ACHN (cell line): ENCODE data around the gene STX16.

Experiments
- DNase-seq: peaks from one replicate; pipeline ENCODE4 v3.0.0-alpha.2; 2015
- in situ Hi-C: cut with HindIII; loops from 2 replicates; pipeline ENCODE4 v1.10.0; 2017; ENCODE audit warnings: low sequenced_read_pairs, low pct_ligation_motif_present, low pct_unique_long_range_greater_than_20kb

Gene STX16

DNA sequence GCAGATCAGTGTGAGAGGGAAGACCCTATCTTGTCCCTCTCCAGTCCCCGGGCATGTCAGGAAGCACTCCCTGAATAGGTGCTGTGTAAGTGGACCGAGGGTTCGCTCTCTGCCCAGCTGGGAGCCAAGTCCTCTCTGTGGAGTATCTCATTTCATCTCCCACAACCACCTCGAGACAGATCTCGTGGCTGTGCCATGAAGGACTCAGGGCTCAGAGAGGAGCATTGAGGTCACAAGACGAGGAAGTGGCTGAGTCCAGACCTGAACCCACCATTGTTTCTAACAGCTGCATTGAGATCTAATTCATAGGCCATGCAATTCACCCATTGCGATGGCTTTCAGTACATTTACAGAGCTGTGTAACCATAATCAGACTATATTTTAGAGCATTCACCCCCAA, 34.7 kb upstream of the STX16 start:
- in situ Hi-C loops: no loop called here

DNA sequence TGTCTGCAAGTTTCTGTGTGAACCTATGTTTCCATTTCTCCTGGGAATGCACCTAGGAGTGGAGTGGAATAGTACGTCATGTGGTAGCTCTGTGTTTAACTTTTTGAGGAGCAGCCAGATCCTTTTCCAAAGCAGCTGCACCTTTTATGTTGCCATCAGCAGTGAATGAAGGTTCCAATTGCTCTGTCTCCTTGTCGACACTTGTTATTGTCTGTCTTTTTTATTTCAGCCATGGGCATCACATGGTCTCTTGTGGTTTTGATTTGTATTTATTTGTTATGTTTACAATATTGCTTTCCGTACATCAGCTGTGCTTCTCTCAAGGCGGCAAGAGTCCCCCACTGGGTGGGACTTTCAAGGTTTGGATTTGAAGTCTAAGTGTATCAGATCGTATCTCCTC, 33.9 kb upstream of the STX16 start:
- DNase-seq: no peak
- in situ Hi-C loops: no loop called here

More for the DNA sequence above, 34.7 kb upstream of the STX16 start:
- DNase-seq: no peak

DNA sequence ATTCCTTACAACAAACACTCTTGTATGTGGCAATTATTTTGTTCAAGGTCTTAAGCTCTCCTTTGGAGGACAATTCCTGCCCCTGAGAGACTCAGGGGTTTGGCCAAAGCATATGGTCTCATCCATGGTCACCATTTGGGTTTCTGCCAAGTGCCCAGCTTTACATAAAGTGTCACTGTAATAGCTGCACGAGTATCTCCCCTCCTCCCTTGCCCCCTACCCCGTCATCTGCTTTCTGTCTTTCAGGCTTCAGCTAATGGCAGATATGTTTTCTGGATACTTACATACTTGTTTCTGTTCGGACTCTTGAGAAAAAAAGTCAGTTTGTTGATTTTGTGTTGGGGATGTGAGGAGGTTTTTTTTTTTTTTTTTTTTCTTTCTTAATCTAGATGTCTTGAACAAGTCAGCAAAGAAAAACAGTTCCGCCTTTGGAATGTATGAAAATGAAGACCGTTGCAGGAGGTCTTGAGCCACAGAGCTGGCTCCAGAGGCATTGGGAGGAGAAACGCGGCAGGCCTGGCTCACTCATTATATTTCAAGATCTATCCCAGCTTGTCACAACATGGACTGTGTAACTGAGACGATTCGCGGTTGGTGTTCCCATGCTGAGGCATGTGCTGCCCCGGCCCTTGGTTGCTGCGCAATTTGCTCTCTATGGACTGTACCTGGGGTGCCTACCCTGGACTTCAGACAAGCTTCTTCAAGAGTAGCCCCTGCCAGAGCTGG, 32.6 kb upstream of the STX16 start:
- DNase-seq: no peak
- in situ Hi-C loops: no loop called here

DNA sequence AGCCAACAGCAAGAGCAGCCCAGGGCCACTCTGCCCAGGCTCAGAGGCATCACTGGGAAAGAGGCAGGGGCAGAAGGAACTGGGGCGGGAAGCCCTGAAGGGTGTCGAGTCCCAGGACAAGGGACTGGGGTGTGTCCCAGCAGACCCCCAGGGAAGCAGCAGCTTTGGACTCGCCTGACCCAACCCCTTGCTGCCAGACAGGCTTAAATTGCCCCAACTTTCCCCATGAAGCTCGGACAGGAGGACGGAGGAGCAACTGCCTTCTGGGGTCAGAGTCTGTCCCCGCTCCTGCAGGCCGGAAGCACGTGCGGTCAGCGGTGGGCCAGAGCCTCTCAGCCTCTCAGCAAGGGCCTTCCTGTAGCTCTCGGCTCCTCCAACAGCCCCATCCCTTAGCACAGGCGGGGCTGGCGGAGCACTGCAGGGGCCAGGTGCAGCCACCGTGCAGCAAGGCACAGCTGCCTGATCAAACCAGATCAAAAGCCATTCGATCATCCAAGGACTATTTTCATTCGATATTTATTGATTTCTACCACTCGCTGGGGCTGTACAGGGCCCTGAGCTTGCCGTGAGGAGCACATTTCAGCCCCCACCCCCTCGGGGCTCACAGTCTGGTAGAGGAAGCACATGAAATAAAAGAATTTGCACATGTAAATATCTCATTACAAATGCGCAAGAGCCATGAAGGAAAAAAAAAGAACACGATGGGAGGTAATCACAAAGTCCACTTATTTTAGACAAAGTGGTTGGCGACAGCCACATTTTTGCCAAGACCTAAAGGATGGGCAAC, 31.8 kb upstream of the STX16 start:
- no peak for DNase-seq
- in situ Hi-C loops: no loop called here

DNA sequence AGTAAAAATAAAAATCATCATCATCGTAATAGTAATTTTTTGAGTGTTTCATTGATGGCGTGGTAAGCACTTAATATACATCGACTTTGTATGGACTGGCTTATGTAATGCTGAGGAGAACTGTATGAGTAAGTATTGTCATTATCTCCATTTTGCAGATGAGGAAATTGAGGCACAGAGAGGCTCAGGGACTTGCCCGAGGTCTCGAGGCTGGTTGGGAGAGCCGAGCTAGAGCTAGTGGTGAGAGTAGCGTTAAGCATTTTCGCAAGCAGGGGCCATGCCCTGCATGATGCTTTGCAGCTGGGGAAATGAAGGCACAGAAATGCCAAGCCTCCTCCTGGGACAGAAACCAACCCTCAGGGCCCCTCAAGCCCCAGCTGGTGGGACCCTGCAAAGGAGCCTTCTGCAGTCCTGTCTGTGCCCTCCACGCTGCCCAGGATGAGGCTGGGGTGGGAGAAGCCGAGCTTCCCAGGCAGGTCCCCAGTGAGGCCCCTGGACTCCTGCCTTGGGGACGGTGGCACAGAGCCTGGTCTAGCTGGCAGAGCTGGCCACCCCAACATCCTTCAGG, 31.1 kb upstream of the STX16 start:
- in situ Hi-C loops: no loop called here
- no peak for DNase-seq

DNA sequence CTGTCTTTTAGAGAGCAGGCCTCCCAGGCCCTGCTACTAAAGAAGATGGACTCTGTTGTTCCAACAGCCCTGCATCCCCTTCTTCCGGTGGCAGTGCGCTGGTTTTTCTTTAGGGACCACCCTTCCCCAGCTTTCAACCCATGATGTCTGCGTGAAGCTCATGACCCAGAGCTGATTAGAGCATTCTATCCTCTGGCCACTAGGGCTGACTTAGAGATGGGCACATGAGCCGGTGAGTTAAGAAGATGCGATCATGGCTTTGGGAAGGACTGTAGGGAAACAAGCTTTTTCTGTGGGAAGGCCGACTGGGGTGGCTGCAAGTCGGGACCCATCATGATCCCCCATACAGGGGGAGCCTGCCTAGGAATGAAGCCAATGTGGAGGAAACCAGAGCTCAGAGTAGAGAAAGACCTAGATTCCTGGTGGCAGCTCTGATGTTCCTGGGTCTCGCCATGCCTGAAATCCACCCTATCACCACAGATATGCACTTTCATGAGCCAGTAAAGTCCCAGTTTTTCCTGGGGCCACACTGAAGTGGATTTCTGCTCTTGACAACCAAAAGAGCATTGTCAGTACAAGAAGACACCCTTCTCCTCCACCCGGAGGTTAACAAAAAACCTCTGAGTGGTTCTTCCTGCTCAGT, 29.1 kb upstream of the STX16 start:
- DNase-seq: no peak
- in situ Hi-C loops: no loop called here

DNA sequence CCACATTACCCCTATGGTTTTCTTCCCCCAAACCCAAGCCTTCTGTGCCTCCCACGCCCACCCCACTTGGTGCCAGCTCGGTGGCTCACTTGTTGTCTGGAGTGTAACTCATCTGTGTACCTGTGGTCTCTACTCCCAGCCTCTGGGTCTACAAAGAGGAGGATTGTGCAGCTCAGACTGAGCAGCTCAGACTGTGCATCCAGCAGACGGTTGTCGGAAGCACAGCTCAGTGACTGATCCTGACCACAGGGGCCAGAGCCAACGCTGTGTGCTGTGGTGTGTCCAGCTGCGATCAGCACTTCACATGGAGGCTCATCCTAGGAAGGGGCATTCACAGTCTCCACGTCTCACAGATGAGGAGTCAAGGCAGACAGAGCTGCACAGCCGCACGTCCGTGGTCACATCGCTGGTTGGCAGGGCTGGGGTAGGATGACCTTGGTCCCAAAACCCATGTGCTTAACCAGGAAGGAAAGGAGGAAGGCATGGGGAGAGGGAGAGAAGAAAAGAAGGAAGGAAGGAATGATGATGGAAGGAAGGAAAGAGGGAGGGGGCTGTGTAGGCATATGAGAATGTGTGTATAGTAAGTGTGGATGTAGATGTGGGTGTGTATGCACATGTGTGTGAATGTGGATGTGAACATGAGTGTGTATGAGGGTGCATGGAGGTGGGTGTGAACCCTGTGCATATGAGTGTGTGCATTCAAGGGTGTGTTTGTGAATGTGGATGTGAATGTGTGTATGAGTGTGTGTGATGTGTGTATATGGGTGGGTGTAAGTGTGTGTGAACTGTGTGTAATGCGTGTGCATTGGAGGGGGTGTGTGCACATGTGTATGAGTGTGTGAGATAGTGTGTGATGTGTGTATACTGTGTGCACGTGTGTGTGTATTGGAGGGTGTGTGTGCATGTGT, 28.2 kb upstream of the STX16 start:
- in situ Hi-C loops: no loop called here

DNA sequence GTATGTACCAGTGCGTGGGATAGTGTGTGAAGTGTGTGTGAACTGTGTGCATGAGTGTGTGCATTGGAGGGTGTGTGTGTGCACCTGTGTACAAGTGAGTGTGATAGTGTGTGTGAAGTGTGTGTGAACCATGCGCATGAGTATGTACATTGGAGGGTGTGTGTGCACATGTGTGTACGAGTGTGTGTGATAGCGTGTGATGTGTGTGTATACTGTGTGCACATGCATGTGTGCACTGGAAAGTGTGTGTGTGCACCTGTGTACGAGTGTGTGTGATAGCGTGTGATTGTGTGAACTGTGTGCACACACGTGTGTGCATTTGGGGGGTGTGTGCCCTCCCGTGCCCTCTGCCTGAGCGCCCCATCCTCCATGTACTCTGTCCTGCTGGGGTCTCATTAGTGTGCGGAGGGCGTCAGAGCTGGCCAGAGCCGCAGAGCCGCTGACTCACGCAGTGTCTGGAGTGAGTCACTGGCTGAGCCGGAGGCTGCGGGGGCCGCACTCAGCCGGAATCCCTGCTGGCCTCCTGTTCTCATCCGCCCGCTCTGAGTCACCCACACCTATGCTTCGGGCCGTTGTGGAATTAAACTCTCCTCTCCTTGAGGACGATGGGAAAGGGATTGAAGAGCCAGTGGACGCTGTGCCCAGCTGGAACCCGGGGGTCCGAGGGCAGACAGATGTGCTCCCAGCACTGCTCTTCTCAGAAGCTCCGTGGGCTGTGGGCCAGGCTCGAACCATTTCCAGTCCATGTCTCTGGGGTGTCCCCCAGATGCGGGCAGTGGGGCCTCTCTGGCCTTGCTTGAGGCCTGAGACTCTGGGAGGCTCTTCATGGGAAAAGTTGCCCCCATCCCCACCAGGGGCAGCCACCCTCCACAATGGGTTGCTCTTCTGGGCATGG, 27.3 kb upstream of the STX16 start:
- peak; percentile 86 for DNase-seq
- in situ Hi-C loops: no loop called here

More for the DNA sequence above, 28.2 kb upstream of the STX16 start:
- DNase-seq: no peak

DNA sequence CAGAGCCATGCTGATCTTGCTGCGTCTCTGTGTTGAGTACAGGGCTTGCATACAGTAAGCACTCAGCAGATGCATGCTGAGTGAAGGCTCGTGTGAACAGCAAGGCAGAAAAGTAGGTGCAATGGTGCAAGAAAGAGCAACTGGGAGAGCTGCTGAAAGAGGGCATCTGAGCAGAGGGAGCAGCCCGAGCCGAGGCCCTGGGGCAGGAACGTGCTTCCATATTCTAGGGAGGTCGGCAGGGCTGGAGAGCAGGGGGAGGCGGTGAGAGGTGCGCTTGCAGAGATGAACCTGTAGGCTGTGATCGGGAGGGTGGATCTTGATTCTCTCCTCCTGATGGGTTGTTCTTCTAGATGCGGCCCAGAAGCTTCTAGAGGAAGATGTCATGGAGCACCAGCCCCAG, 26.4 kb upstream of the STX16 start:
- DNase-seq: no peak
- in situ Hi-C loops: no loop called here

DNA sequence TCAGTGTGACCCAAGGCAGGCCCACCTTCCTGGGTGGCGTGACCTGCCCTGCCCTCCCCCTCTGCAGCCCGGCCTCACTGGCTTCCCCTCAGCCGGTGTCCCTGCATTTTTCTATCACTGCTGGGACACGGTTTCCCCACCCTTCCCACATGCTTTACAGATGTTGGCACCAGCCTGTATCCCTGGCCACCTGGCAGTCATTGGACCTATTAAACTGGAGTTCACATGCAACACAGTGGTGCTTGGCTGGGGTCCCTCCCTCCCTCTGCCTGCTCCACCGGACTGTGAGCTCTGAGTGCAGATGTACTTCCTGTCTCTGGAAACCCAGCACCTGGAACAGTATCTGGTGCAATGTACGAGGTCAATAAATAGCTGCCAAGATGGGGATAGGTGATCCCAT, 25.5 kb upstream of the STX16 start:
- no peak for DNase-seq
- in situ Hi-C loops: no loop called here

DNA sequence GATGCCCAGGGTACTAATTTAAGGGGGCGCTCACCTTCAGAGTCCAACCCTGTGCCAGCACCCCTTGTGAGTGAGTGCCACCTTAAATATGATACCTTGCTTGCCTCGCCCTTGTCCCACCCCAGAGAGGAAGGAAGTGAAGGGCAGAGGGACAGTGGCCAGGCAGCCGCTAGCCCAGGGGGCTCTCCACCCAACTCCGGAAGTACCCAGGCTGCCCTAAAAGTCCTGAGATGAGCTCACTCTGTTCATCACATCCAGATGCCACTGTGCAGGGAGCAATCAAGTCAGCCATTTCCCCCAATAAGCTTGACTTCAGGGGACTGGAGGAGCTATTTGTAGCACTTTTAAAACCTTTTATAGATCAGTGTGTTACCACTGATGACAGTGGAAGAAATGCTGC, 25.0 kb upstream of the STX16 start:
- DNase-seq: no peak
- in situ Hi-C loops: no loop called here

DNA sequence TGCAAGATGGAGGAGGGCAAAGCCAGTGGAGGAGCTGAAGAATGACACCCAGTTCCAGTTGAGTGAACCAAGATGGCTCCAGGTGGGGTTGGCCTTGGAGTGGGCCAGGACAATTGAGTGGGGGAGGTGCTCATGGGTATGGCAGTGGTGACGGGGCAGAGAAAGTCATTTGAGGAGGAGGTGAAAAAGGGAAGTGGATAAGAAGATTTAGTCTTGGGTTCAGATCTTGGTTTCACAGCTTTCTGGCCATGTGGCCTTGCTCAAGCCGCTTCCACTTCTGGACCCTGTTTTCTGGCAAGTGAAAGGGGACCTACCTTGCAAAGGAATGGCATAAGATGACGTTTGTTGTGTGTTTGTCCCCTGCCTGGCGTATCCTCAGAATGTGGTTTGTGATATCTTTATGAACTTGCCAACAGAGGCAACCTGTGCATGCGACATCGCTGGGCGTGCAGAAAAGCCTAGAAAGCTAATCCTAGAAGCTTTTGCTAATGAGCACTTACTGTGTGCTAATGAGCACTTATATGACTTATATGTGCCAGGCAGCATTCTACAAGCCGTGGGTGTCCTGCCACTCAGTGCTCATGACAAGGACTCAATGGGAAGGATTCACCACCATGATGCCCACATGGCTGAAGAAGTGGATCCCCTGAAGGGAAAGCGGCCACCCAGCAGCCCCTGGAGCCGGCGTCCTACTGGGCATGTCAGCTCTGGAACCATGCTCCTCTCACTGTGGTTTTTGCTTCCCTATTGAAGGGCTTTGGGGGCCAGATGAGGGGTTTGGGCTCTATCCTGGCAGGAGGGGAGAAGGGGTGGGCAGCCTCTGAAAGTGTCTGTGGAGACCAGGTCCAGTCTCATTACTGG, 23.6 kb upstream of the STX16 start:
- no peak for DNase-seq
- in situ Hi-C loops: no loop called here

DNA sequence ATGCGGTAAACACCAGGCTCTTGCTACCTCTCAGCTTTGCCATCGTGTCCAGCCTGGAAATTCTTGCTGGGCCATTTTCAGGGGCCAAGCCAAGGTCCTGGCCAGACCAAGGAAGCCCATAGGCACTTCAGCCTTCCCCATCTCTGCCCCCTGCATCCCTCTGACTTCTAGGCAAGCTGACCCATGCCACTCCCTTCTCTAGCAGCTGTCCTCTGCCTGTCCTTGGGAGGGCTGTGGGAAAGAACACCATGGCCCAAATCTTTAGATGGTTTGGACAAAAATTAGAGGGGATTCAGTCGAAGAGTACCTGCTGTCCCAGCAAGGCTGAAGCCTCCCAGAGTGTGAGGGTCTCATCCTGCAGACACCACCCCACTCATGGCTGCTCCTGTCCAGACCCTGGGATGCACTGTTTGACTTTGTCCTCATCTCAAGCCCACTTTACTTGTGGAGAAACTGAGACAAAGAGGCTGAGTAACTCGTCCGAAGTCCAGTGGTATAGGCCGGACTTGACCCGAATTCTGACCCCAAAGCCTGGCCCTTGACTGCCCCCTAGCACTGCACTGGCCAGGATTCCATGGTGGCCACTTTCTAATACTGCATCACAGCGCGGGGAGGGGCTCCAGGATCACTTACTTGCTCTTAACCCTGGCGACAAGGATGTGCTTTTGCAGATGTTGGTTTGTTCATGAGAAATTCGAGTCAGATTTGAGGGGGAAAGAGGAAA, 22.4 kb upstream of the STX16 start:
- in situ Hi-C loops: no loop called here

DNA sequence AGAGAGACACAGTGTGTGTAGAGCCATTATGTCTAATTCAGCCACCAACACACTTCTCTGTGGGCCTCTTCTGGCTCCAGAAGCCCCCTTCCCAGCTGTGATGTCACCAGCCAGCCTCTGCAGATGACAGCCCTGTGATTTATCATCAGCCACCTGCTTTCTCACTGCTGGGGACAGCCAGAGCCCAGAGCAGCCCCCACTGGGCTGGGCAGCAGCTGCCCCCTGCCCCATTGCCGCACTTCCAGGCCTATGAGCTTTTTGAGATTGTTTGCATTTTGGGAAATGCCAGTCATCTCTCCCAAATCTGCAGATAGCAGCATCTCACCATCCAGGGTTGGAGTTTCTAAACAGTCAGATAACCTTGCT, 21.9 kb upstream of the STX16 start:
- DNase-seq: no peak
- in situ Hi-C loops: no loop called here

More for the DNA sequence above, 22.4 kb upstream of the STX16 start:
- no peak for DNase-seq

DNA sequence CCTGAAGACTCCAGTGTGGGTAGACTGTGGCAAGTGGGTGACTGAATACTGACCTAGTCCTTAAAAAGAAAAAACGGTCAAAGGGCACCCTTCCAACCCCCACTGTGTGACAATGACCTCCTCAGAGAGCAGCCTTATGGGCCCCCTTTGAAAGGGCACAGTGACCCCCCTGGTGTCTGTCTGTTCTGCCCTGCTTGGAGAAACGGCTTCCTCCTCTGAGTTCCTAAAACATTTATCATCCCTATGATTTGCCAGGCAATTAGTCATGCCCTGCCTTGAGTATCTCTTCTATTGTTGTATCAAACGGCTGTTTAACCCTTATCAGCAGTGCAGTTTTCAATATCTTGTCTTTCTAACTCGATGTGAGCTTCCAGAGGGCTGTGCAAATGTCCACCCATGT, 21.0 kb upstream of the STX16 start:
- DNase-seq: peak; percentile 16
- in situ Hi-C loops: no loop called here
